GM19351 (cell line): ENCODE data around the gene TM9SF3.
"Not testable (repeated sequence)": the region's sequence is repeated elsewhere in the genome, so short reads cannot be mapped to it uniquely, and the experiment has no call there.

Experiments
- ATAC-seq: cut with Tn5 transposase; IDR thresholded peaks from one replicate; pipeline ENCODE4 v1.9.1; 2021; ENCODE audit warnings: mild to moderate bottlenecking, moderate library complexity; ENCODE audit not compliant: unreplicated experiment

The TM9SF3 gene

GRCh38 chr10:96570983-96571964 is 15.5 kb downstream of the TM9SF3 start:
- no peak for ATAC-seq

DNA sequence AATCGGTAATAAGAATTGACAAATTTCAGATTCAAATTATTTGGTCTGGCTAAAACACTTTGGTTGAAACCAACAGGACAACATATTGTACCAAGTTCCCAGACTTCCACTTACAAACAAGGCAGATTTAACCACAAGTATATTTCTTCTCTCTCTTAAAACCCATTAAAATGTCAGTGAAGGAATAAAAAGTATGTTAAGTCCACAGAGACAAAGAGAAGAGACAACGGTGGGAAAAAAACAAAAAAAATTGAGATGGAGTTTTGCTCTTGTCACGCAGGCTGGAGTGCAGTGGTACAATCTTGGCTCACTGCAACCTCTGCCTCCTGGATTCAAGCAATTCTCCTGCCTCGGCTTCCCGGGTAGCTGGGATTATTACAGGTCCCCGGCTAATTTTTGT is 16.3 kb downstream of the TM9SF3 start:
- no peak for ATAC-seq

DNA sequence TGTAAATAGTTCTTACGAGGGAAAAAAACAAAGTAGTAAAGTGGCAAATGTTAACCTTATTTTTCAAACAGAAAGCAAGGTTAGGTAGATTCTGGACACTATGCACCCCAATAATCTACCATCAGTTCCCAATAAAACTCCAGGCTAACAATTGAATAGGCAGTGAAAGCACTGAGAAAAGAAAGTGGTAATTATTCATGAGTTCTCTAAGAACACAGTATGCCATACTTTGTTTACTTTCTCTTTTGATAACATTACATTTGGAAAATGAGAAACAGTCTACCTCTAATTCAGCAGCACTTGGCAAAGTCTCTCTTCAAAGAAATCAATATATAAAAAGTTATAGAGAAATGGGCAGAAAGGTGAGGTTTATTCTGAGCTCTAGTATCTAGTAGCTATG is 18.4 kb downstream of the TM9SF3 start:
- no peak for ATAC-seq

GRCh38 chr10:96565774-96566173 is 21.0 kb downstream of the TM9SF3 start:
- ATAC-seq, result no peak

DNA sequence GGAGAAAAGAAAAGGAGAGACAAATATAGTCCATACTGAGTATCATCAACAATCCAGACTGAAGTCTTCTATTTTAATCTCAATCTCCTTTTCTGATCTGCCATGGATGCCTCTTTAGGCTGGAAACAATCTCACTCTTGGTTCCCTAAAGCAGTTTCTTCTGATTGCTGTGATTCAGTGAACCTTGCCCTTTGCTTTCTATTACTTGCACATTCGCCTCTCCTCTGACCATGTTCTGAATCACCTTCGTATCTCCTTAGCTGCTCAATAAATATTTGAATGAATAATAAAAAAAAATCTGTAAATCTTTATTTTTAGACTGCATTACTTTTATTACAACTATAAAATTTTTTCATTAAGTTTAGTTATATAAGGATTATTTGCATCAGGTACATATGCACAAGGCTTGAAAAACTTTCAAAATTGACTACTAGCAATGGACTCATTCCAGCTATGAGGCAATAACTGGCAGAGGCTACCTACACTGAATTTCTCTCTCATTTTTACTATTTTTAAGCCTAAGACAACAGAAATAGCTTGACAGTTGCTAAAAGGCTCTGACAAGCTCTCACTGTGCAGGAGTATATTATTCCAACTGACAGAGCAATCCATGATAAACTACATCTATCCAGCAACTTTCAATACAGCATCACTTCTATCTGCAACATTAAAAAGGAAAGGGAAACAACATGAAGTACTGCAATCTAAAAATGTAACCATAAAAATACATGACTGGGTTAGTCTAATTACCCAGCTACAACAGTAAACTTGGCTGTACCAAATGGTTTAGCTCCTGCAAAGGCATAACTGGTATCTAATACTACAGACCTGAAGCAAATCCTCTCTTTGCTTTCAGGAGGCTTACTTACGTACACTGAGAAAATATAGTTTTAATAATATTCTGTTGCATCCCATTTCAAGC is 25.6 kb downstream of the TM9SF3 start:
- no peak for ATAC-seq

- ATAC-seq, result no peak
Measured at GRCh38 chr10:96560489-96560888, 26.3 kb downstream of the TM9SF3 start.

DNA sequence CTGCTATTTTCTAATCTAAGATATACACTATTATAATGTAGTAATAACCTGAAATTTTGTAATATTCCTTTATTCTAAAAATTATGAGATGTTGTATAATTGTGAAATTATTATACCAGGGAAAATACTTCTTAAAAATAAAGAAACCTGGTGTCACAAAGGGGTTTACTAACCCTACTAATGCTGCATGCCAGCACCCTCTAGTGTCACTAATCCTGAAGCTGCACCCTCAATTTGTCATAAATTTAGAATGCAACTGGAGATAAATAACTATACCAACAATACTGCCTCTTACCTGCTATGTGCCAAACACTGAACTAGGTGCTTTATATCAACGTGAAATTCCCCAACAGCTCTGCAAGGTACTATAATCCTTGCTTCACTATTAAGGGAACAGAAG is 30.8 kb downstream of the TM9SF3 start:
- no peak for ATAC-seq

- no peak for ATAC-seq
Measured at GRCh38 chr10:96555330-96555729, 31.5 kb downstream of the TM9SF3 start.

- no peak for ATAC-seq
Measured at GRCh38 chr10:96548589-96548988, 38.2 kb downstream of the TM9SF3 start.

DNA sequence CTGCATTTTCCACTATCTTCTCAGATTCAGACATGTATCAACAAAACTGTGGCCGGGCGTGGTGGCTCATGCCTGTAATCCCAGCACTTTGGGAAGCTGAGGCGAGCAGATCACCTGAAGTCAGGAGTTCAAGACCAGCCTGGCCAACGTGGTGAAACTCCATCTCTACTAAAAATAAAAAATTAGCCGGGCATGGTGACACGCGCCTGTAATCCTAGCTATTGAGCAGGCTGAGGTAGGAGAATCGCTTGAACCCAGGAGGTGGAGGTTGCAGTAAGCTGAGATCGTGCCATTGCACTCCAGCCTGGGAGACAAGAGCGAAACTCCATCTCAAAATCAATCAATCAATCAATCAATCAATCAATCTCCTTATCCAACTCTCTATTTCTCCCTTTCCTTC is 41.3 kb downstream of the TM9SF3 start:
- not testable (repeated sequence) for ATAC-seq

DNA sequence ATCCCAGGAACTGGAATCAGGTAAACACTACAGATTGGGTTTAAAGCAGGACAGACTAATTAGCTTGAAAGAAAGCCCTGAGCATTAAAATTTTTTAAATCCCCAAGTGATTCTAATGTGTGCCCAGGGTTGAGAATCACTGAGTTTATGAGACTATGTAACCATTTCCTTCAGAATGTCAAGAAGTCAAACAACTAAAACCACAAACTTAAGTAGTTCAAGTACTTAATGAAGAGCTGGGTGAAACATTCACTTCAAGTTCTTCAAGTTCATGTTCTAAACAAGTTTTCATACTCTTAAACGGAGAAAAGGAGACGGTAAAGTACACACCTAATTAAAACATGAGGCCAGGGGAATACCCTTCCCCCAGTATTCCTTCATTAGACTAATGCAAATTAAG is 44.9 kb downstream of the TM9SF3 start:
- no peak for ATAC-seq

DNA sequence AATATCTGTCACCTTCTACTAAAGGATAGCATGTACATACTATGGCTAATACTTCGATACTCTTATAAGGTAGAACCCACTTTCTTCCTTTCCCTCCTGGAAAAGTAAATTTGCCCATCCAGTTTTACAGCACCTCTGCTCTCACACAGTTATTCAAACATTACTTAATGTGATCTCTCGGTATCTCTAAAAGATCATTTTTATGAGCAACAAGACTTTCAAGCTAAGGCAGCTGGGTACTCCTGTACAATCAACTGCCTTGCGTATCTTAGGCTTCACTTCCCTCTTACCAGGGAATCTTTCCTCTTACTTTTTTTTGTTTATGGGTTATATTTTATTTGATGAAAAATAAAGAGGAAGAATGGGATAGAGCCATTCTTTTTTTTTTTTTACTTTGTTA is 46.6 kb downstream of the TM9SF3 start:
- no peak for ATAC-seq

DNA sequence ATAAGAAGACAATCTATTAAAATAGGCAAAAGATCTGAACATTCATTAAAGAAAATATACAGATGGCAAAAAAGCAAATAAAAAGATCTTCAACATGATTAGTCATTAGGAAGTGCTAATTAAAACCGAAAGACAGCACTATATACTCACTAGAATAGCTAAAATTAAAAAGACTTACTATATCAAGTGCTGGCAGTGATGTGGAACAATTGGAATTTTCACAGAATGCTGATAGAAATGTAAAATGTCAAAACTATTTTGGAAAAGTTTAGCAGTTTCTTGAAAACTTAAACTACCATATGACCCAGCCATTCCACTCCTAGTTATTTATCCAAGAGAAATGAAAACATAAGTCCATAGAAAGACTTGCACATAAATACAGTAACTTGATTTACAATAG is 48.1 kb downstream of the TM9SF3 start:
- no peak for ATAC-seq

GRCh38 chr10:96536129-96536528 is 50.7 kb downstream of the TM9SF3 start:
- no peak for ATAC-seq

GRCh38 chr10:96532523-96532922 is 54.3 kb downstream of the TM9SF3 start:
- no peak for ATAC-seq

- no peak for ATAC-seq
Measured at GRCh38 chr10:96529634-96530279, 57.1 kb downstream of the TM9SF3 start.

DNA sequence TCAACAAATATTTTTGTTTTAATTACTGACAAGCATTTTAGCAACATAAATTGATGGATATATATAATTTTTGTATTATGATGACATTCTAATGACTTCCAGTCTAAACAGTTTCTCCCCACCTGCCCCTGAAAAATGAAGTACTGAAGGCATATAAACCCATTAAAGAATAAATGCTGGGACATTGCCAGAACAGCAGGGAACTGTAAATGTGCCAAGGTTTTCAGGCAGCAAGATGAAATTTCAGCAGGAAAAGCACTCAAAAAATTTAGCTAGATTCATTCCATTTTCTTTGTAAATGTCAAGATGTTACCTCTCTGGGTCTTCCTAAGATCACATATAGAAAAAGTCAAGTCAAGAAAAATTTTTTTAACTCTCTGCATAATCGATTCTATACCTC is 62.1 kb downstream of the TM9SF3 start:
- ATAC-seq, result no peak

- no peak for ATAC-seq
Measured at GRCh38 chr10:96517284-96517683, 69.5 kb downstream of the TM9SF3 start.

GRCh38 chr10:96516337-96516736 is 70.5 kb downstream of the TM9SF3 start:
- no peak for ATAC-seq

- ATAC-seq, result peak; percentile 80
Measured at GRCh38 chr10:96513698-96514561, 72.9 kb downstream of the TM9SF3 start, which contains the start of gene TLL2. TSS of gene TLL2 (minus strand) at chr10:96513926. CDS start at chr10:96513685, 241 bp downstream.
